PC-9 (cell line): ENCODE data around the gene TMPRSS12. TPM values are rescaled to one million over a fixed set of nuclear protein-coding genes. Genes with fewer than 3 reads are reported as not detected.

Experiments used
- Bru-seq: library from RNA; stranded (reverse); fragments of 400-500 nt; gene quantifications from one replicate; lab custom pipeline; 2021; lab: Mats Ljungman, UMichigan
- BruChase-seq, 2 experiments: library from RNA; stranded (reverse); fragments of 400-500 nt; gene quantifications; one replicate each; lab custom pipeline; 2021; lab: Mats Ljungman, UMichigan
- BruUV-seq: library from RNA; stranded (reverse); fragments of 400-500 nt; replicated peaks from 2 replicates; lab custom pipeline; 2021; lab: Mats Ljungman, UMichigan
- CTCF ChIA-PET: fragments of 300-600 bp; sonication (Branson Sonifier 250); formaldehyde crosslinking; loops from one replicate; lab custom pipeline; 2022; ENCODE audit warnings: antibody characterized with exemption; lab: Charles Lee
- POLR2A ChIA-PET: fragments of 300-600 bp; sonication (Branson Sonifier 250); formaldehyde crosslinking; loops from one replicate; lab custom pipeline; 2022; ENCODE audit warnings: antibody characterized with exemption; ENCODE audit not compliant: unreplicated experiment; lab: Charles Lee
- DNase-seq, 2 experiments: peaks; one replicate each; pipeline versions ENCODE4 v3.0.0 to v3.0.0-alpha.2; 2015 to 2022; ENCODE audit warnings: mixed read lengths in 1 of 2
- H2AFZ ChIP-seq: fragments of 200-600 bp; sonication (generic); 2 replicates; pipeline ENCODE4 v1.8.1; 2017; ENCODE audit warnings: antibody characterized with exemption
- H3F3A ChIP-seq: fragments of 200-600 bp; sonication (generic); 2 replicates; pipeline ENCODE4 v1.8.1; 2017; ENCODE audit warnings: antibody characterized with exemption, mild to moderate bottlenecking, low read depth; ENCODE audit not compliant: insufficient read depth
- H3K27ac ChIP-seq: fragments of 200-600 bp; sonication (generic); 2 replicates; pipeline ENCODE4 v1.6.1; 2016; ENCODE audit warnings: mixed run types
- H3K27me3 ChIP-seq: fragments of 200-600 bp; sonication (generic); 2 replicates; pipeline ENCODE4 v1.6.1; 2016; ENCODE audit warnings: low read depth, mixed run types; ENCODE audit not compliant: insufficient read depth
- H3K36me3 ChIP-seq: fragments of 200-600 bp; sonication (generic); 2 replicates; pipeline ENCODE4 v1.6.1; 2016; ENCODE audit warnings: low read depth, mixed run types
- H3K4me1 ChIP-seq: fragments of 200-600 bp; sonication (generic); replicated peaks from 2 replicates; pipeline ENCODE4 v1.6.1; 2016; ENCODE audit warnings: mixed run types; ENCODE audit not compliant: insufficient read depth
- H3K4me2 ChIP-seq: fragments of 200-600 bp; sonication (generic); 2 replicates; pipeline ENCODE4 v1.6.1; 2017; ENCODE audit warnings: mixed run types
- H3K4me3 ChIP-seq: fragments of 200-600 bp; sonication (generic); 2 replicates; pipeline ENCODE4 v1.6.1; 2016; ENCODE audit warnings: mixed run types
- H3K79me2 ChIP-seq: fragments of 200-600 bp; sonication (generic); 2 replicates; pipeline ENCODE4 v1.6.1; 2017; ENCODE audit warnings: low read depth, mixed run types
- H3K9me2 ChIP-seq: fragments of 200-600 bp; sonication (generic); 2 replicates; pipeline ENCODE4 v1.8.1; 2017; ENCODE audit warnings: mild to moderate bottlenecking; ENCODE audit not compliant: insufficient read depth
- H3K9me3 ChIP-seq: fragments of 200-600 bp; sonication (generic); 2 replicates; pipeline ENCODE4 v1.8.1; 2016; ENCODE audit warnings: low read depth; ENCODE audit not compliant: insufficient read depth
- H4K20me1 ChIP-seq: fragments of 200-600 bp; sonication (generic); 2 replicates; pipeline ENCODE4 v1.8.1; 2017; ENCODE audit not compliant: insufficient read depth
- EZH2 ChIP-seq: fragments of 200-600 bp; sonication (generic); IDR thresholded peaks from 2 replicates; pipeline ENCODE4 v1.8.0; 2017; ENCODE audit warnings: antibody characterized with exemption, low read depth
- intact Hi-C: fragments of 100-400 bp; cut with micrococcal nuclease; formaldehyde crosslinking; loops from one replicate; pipeline ENCODE4 v1.10.0; 2022; ENCODE audit not compliant: unreplicated experiment
- long read RNA-seq: library from polyadenylated mRNA; stranded (forward); transcript quantifications from one replicate; pipeline ENCODE4 v2.0.0, GENCODE V29; 2022
- total RNA-seq: library from RNA; stranded (reverse); gene quantifications from 2 replicates; pipeline ENCODE4 v1.2.3, GENCODE V29; 2021
- TF ChIP-seq, protein P1 (sequence below): fragments of 200-600 bp; sonication (generic); conservative IDR thresholded peaks from 2 replicates; pipeline ENCODE4 v1.6.1; 2017; ENCODE audit warnings: mixed run types, antibody characterized with exemption, mild to moderate bottlenecking, moderate library complexity

Gene TMPRSS12
- total RNA-seq (not detected in 2 replicates), Bru-seq, nascent RNA (percentile 17 among the genes with signal in this experiment), BruChase-seq, experiment 1, labeled RNA remaining after a 2-hour chase (percentile 16 among the genes with signal in this experiment), BruChase-seq, experiment 2, labeled RNA remaining after a 6-hour chase (percentile 12 among the genes with signal in this experiment)
- long read RNA-seq: 0 reads

GRCh38 chr12:50842637-50843493 lies at the start of gene TMPRSS12:
TSS of gene TMPRSS12 (plus strand) at chr12:50842926. CDS start at chr12:50842965, 39 bp downstream.
- Histone ChIP-seq H3F3A (peaks cover 4% of the 10 kb centered on the region; the same call in 1 of the 2 replicates), H3K4me3 (peak within 1 kb of the TSS; percentile 32; the same call in 1 of the 2 replicates), H3K9me3 (no peaks in the 10 kb centered on the region; the same call in 1 of the 2 replicates), H3K9me2 (no peaks in the 10 kb centered on the region), H3K4me1 (peaks cover 8% of the 10 kb centered on the region), H3K4me2 (peak within 1 kb of the TSS; percentile 57), H3K27ac (peak within 1 kb of the TSS; percentile 57), H3K36me3 (no peaks in the 10 kb centered on the region), H3K27me3 (no peaks in the 10 kb centered on the region), H4K20me1 (no peaks in the 10 kb centered on the region), H2AFZ (peak within 1 kb of the TSS; percentile 63), H3K79me2 (no peaks in the 10 kb centered on the region)
- intact Hi-C loops: loop anchor here (10.0 kb wide), 1 partner anchor 82 kb away; a partner anchor contains a TSS
- TF ChIP-seq, protein P1, sequence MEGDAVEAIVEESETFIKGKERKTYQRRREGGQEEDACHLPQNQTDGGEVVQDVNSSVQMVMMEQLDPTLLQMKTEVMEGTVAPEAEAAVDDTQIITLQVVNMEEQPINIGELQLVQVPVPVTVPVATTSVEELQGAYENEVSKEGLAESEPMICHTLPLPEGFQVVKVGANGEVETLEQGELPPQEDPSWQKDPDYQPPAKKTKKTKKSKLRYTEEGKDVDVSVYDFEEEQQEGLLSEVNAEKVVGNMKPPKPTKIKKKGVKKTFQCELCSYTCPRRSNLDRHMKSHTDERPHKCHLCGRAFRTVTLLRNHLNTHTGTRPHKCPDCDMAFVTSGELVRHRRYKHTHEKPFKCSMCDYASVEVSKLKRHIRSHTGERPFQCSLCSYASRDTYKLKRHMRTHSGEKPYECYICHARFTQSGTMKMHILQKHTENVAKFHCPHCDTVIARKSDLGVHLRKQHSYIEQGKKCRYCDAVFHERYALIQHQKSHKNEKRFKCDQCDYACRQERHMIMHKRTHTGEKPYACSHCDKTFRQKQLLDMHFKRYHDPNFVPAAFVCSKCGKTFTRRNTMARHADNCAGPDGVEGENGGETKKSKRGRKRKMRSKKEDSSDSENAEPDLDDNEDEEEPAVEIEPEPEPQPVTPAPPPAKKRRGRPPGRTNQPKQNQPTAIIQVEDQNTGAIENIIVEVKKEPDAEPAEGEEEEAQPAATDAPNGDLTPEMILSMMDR: no peak
- no peak for TF ChIP-seq EZH2
- BruUV-seq: TSS peak; percentile 59
- CTCF ChIA-PET: no interaction called here
- peak; percentile 33 to 76 for DNase-seq
- POLR2A ChIA-PET: no interaction called here

DNA sequence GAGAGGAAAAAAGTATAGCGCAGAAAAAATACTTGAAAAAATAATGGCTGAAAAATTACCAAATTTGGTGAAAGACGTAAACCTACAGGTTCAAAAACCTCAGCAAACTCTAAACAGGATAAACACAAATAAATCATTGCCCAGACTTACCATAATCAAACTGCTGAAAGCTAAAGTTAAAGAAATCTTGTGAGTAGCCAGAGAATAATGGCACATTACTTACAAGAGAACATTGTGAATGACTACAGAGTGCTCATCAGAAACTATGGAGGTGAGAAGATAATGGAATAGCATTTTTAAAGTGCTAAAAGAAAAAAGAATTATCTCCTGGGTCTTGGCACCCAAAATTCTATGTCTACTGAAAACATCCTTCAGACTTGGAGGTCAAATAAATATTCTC lies 42.8 kb upstream of the TMPRSS12 start:
- H2AFZ ChIP-seq: no peak overlapping the region
- POLR2A ChIA-PET: no interaction called here
- H3K4me2 ChIP-seq: no peak overlapping the region
- no peaks in the 10 kb centered on the region for H3K4me1 ChIP-seq
- TF ChIP-seq EZH2: no peak
- TF ChIP-seq, protein P1: no peak
- H4K20me1 ChIP-seq: no peaks in the 10 kb centered on the region
- no peak overlapping the region for H3K27ac ChIP-seq
- H3K79me2 ChIP-seq: no peaks in the 10 kb centered on the region
- CTCF ChIA-PET: no interaction called here
- BruUV-seq: no TSS peak
- H3K36me3 ChIP-seq: peaks cover 48% of the 10 kb centered on the region
- intact Hi-C loops: no loop called here
- no peak overlapping the region for H3K4me3 ChIP-seq
- peaks cover 25% of the 10 kb centered on the region for H3K9me3 ChIP-seq
- 0 out of 2 replicates have a peak, but pooled peaks cover 5% of the 10 kb centered on the region for H3F3A ChIP-seq
- H3K9me2 ChIP-seq: no peaks in the 10 kb centered on the region
- no peak for DNase-seq
- H3K27me3 ChIP-seq: no peaks in the 10 kb centered on the region

DNA sequence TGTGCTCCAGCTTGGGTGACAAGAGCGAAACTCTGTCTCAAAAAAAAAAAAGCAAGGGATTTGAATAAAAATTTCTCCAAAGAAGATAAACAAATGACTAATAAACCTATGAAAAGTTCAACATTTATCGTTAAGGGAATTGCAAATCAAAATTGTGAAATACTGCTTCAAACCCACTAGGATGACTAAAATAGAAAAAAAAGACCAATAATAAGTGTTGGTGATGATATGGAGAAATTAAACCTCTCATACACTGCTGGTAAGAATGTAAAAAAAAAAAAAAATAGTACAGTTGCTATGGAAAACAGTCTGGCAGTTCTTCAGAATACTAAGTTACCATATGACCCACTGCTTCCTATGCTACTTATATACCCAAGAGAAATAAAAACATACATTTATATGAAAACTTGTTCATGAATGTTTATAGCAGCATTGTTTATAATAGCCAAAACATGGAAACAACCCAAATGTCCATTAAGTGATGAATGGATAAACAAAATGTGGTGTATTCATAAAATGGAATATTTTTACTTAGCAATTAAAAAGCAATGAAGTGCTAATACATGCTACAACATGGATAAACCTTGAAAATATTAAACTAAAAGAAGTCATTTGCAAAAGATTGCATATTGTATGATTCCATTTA lies 39.4 kb upstream of the TMPRSS12 start:
- no TSS peak for BruUV-seq
- Histone ChIP-seq H3F3A (0 out of 2 replicates have a peak, but pooled peaks cover 5% of the 10 kb centered on the region), H3K9me3 (peaks cover 25% of the 10 kb centered on the region), H3K27me3 (no peaks in the 10 kb centered on the region), H3K27ac (no peak overlapping the region), H3K4me1 (no peaks in the 10 kb centered on the region), H4K20me1 (no peaks in the 10 kb centered on the region), H3K36me3 (peaks cover 31% of the 10 kb centered on the region), H3K79me2 (no peaks in the 10 kb centered on the region), H3K4me3 (no peak overlapping the region), H3K4me2 (no peak overlapping the region), H3K9me2 (no peaks in the 10 kb centered on the region), H2AFZ (no peak overlapping the region)
- no peak for TF ChIP-seq EZH2
- TF ChIP-seq, protein P1: no peak
- ChIA-PET CTCF (no interaction called here), POLR2A (no interaction called here)
- no peak for DNase-seq
- intact Hi-C loops: no loop called here
